Suppressor macrophage treated with lipopolysaccharide for 4 hours (primary cell): ENCODE measurements around the gene CD28.

Experiments used
- DNase-seq: peaks from one replicate; pipeline ENCODE4 v3.0.0-alpha.2; 2020

CD28 gene

GRCh38 chr2:203719456-203720410 is 13.3 kb downstream of the CD28 start:
- no peak for DNase-seq

GRCh38 chr2:203720915-203721672 is 14.7 kb downstream of the CD28 start:
- no peak for DNase-seq

GRCh38 chr2:203721781-203722300 is 15.4 kb downstream of the CD28 start:
- DNase-seq = no peak

- no peak for DNase-seq
These were observed 16.0 kb downstream of the CD28 start for GRCh38 chr2:203722411-203722810.

GRCh38 chr2:203728321-203728720 is 21.9 kb downstream of the CD28 start:
- DNase-seq = no peak

- DNase-seq = no peak
These were observed 23.8 kb downstream of the CD28 start for GRCh38 chr2:203730076-203730729.

- DNase-seq = no peak
These were observed 24.4 kb downstream of the CD28 start for GRCh38 chr2:203730883-203731282.

- DNase-seq = no peak
These were observed 25.9 kb downstream of the CD28 start for GRCh38 chr2:203732092-203732952.

GRCh38 chr2:203732953-203733510 is 26.6 kb downstream of the CD28 start:
- DNase-seq = no peak

- no peak for DNase-seq
These were observed 27.2 kb downstream of the CD28 start for GRCh38 chr2:203733684-203734083.

- no peak for DNase-seq
These were observed 28.0 kb downstream of the CD28 start for GRCh38 chr2:203734276-203734983.

- DNase-seq = peak; percentile 38
These were observed 30.9 kb downstream of the CD28 start for GRCh38 chr2:203737360-203737759.

- no peak for DNase-seq
These were observed 32.9 kb downstream of the CD28 start for GRCh38 chr2:203739351-203739750.

- DNase-seq = no peak
These were observed 34.4 kb downstream of the CD28 start for GRCh38 chr2:203740871-203741281.

GRCh38 chr2:203741566-203741965 is 35.1 kb downstream of the CD28 start:
- no peak for DNase-seq

GRCh38 chr2:203743441-203743981 is 37.1 kb downstream of the CD28 start:
- DNase-seq = peak; percentile 58

- DNase-seq = no peak
These were observed 37.7 kb downstream of the CD28 start for GRCh38 chr2:203744091-203744490.

GRCh38 chr2:203745267-203745666 is 38.8 kb downstream of the CD28 start:
- DNase-seq = no peak

GRCh38 chr2:203748331-203749126 is 42.1 kb downstream of the CD28 start:
- DNase-seq = no peak
